ENCODE data around the gene LIMCH1. TPM values are rescaled to one million over a fixed set of nuclear protein-coding genes. Genes with fewer than 3 reads are reported as not detected.

LIMCH1 gene
- polyA plus RNA-seq, 1 of the 3 experiments (the other 2 are of a cell fraction): 1.2 TPM

GRCh38 chr4:41573502-41574001, 35.6 kb downstream of the LIMCH1 start (continued):
- TF ChIP-seq RCOR1 (IDR thresholded peaks at IDR 0.05; ENCODE audit: low read length) (no peak), MEF2A (IDR thresholded peaks at IDR 0.05; ENCODE audit: borderline replicate concordance, low read depth) (no peak), FOSL2 (IDR thresholded peaks at IDR 0.05; ENCODE audit: borderline replicate concordance, low read depth) (no peak)

DNA sequence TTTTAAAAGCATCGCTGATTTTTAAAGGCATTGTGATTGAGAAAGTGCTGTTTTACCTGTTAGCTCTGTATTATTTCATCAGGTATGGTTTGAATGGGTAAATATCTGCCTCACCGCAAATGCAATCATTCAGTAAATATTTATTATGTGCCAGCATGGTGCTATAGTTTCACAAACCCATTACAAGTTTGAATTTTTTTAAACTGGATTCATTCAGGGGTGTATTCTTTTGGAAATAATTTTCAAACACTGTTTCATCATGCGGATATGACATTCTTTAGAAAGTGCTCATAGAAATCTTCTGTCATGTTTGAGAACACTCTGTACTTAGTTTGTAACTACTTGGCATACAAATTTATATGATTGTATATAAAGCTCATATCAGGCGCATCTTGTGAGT, 37.2 kb downstream of the LIMCH1 start:
- TF ChIP-seq, protein P1, sequence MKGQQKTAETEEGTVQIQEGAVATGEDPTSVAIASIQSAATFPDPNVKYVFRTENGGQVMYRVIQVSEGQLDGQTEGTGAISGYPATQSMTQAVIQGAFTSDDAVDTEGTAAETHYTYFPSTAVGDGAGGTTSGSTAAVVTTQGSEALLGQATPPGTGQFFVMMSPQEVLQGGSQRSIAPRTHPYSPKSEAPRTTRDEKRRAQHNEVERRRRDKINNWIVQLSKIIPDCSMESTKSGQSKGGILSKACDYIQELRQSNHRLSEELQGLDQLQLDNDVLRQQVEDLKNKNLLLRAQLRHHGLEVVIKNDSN (IDR thresholded peaks at IDR 0.05; ENCODE audit: borderline replicate concordance, low read depth): no peak
- TF ChIP-seq, protein P2, sequence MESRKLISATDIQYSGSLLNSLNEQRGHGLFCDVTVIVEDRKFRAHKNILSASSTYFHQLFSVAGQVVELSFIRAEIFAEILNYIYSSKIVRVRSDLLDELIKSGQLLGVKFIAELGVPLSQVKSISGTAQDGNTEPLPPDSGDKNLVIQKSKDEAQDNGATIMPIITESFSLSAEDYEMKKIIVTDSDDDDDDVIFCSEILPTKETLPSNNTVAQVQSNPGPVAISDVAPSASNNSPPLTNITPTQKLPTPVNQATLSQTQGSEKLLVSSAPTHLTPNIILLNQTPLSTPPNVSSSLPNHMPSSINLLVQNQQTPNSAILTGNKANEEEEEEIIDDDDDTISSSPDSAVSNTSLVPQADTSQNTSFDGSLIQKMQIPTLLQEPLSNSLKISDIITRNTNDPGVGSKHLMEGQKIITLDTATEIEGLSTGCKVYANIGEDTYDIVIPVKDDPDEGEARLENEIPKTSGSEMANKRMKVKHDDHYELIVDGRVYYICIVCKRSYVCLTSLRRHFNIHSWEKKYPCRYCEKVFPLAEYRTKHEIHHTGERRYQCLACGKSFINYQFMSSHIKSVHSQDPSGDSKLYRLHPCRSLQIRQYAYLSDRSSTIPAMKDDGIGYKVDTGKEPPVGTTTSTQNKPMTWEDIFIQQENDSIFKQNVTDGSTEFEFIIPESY (IDR thresholded peaks at IDR 0.05; ENCODE audit: borderline replicate concordance, low read depth): no peak
- no peak for TF ChIP-seq ELF1 (IDR thresholded peaks at IDR 0.05)
- no peak for TF ChIP-seq REST (IDR thresholded peaks at IDR 0.05; ENCODE audit: low read depth, low read length)
- no peak for TF ChIP-seq TCF12 (IDR thresholded peaks at IDR 0.05)
- TF ChIP-seq CTCF (IDR thresholded peaks at IDR 0.05): no peak
- no peak for TF ChIP-seq SIN3A (IDR thresholded peaks at IDR 0.05; ENCODE audit: borderline replicate concordance, low read depth, low read length)
- TF ChIP-seq TEAD4 (IDR thresholded peaks at IDR 0.05; ENCODE audit: borderline replicate concordance, insufficient read depth): no peak
- no peak for TF ChIP-seq GABPA (IDR thresholded peaks at IDR 0.05; ENCODE audit: low read depth)
- TF ChIP-seq IRF3 (IDR thresholded peaks at IDR 0.05; ENCODE audit: low read depth, low read length): no peak
- TF ChIP-seq NFIC (IDR thresholded peaks at IDR 0.05; ENCODE audit: borderline replicate concordance): no peak
- Histone ChIP-seq H3F3A (replicated peaks; ENCODE audit: insufficient read depth) (no peaks in the 10 kb centered on the region), H3K4me1 (ENCODE audit: control insufficient read depth in 1 of 2, insufficient read depth in 2 of 2, low read depth in 1 of 2, low read length in 1 of 2) (peaks cover 0 to 3% of the 10 kb centered on the region in 2 experiments; a peak in 2 of 4 replicates), H3K4me3 (ENCODE audit: low read depth in 2 of 2, low read length in 1 of 2) (no peak overlapping the region), H3K36me3 (replicated peaks in 1 of 2; ENCODE audit: control insufficient read depth in 1 of 2, insufficient read depth in 2 of 2, low read length in 1 of 2) (no peaks in the 10 kb centered on the region), H3K4me2 (no peak overlapping the region), H2AFZ (ENCODE audit: low read depth) (no peak overlapping the region), H3K9me3 (no peaks in the 10 kb centered on the region), H3K9me2 (no peaks in the 10 kb centered on the region), H3K27ac (ENCODE audit: low read depth in 2 of 2, low read length in 1 of 2) (no peak overlapping the region), H3K9ac (no peak overlapping the region), H3K27me3 (ENCODE audit: insufficient read depth) (no peaks in the 10 kb centered on the region), H4K20me1 (ENCODE audit: insufficient read depth) (no peaks in the 10 kb centered on the region), H3K79me2 (ENCODE audit: insufficient read depth) (no peaks in the 10 kb centered on the region)
- WGBS (ENCODE audit: low lambda C conversion rate): 70% methylated on average over 4 of the region's 4 CpGs
- no peak for DNase-seq
- CTCF ChIA-PET: interaction anchor here (0.7 to 1.1 kb wide), 2 partner anchors 19 to 80 kb away, joined by 3 read pairs; no protein-coding TSS in a partner anchor
- POLR2A ChIA-PET: interaction anchor here (1.5 kb wide), 1 partner anchor 217 kb away, joined by 3 read pairs; no protein-coding TSS in a partner anchor
